ENCODE data around the gene CEP164. TPM values are rescaled to one million over a fixed set of nuclear protein-coding genes. Genes with fewer than 3 reads are reported as not detected.

The CEP164 gene
- total RNA-seq, 1 experiment from 2014 or later: 22.2 TPM

GRCh38 chr11:117461396-117462182 is 133.9 kb downstream of the CEP164 start:
- intact Hi-C loops (cut with micrococcal nuclease): no loop called here
- no peak overlapping the region for H3K4me2 ChIP-seq (ENCODE audit: low read length)
- no peaks in the 10 kb centered on the region for H3K36me3 ChIP-seq (ENCODE audit: control insufficient read depth in 1 of 2, insufficient read depth in 2 of 2, low read length in 2 of 2)
- ChIA-PET RAD21 (ENCODE audit: low non-redundant PET in 1 of 2, low total read pairs in 2 of 2, uncharacterized antibody in 2 of 2, unreplicated experiment in 2 of 2) (no interaction called here), POLR2A (no interaction called here), CTCF (no interaction called here)
- no peaks in the 10 kb centered on the region for H3K9me3 ChIP-seq (ENCODE audit: control insufficient read depth in 1 of 2, insufficient read depth in 1 of 2, low read depth in 1 of 2, low read length in 2 of 2)
- DNase-seq (ENCODE audit: low read depth, low spot score) (no peak), ATAC-seq (no peak)
- H3K27ac ChIP-seq (ENCODE audit: low read depth, low read length): no peak overlapping the region
- 0 out of 2 replicates have a peak, but pooled peaks cover 8% of the 10 kb centered on the region for H3K27me3 ChIP-seq (ENCODE audit: insufficient read depth, low read length)
- TF ChIP-seq EZH2phosphoT487 (IDR thresholded peaks at IDR 0.05; ENCODE audit: borderline replicate concordance) (no peak), YY1 (IDR thresholded peaks at IDR 0.05; ENCODE audit: extremely low read depth, insufficient replicate concordance, low read depth, low read length) (no peak)
- no peak overlapping the region for H3K4me3 ChIP-seq (replicated peaks in 1 of 2; ENCODE audit: low read depth in 1 of 2, low read length in 2 of 2)
- H2AFZ ChIP-seq (ENCODE audit: low read depth, low read length, poor library complexity, severe bottlenecking): no peak overlapping the region
- no peak overlapping the region for H3K9ac ChIP-seq (ENCODE audit: low read length)
- no peaks in the 10 kb centered on the region for H4K20me1 ChIP-seq (ENCODE audit: insufficient read depth)
- BruUV-seq (replicated peaks): no TSS peak
- no peaks in the 10 kb centered on the region for H3K9me2 ChIP-seq (ENCODE audit: insufficient read depth)
- H3K4me1 ChIP-seq (ENCODE audit: control insufficient read depth in 1 of 2, insufficient read depth in 2 of 2, low read length in 2 of 2): no peaks in the 10 kb centered on the region
- no peaks in the 10 kb centered on the region for H3K79me2 ChIP-seq (ENCODE audit: insufficient read depth, low read length)

- CTCF ChIA-PET: no interaction called here
- Histone ChIP-seq H3K27me3 (ENCODE audit: insufficient read depth, low read length) (0 out of 2 replicates have a peak, but pooled peaks cover 8% of the 10 kb centered on the region), H3K9me3 (ENCODE audit: control insufficient read depth in 1 of 2, insufficient read depth in 1 of 2, low read depth in 1 of 2, low read length in 2 of 2) (no peaks in the 10 kb centered on the region), H2AFZ (ENCODE audit: low read depth, low read length, poor library complexity, severe bottlenecking) (no peak overlapping the region), H3K9ac (ENCODE audit: low read length) (no peak overlapping the region), H3K9me2 (ENCODE audit: insufficient read depth) (no peaks in the 10 kb centered on the region), H3K4me1 (ENCODE audit: control insufficient read depth in 1 of 2, insufficient read depth in 2 of 2, low read length in 2 of 2) (no peaks in the 10 kb centered on the region), H3K36me3 (ENCODE audit: control insufficient read depth in 1 of 2, insufficient read depth in 2 of 2, low read length in 2 of 2) (no peaks in the 10 kb centered on the region), H3K27ac (ENCODE audit: low read depth, low read length) (no peak overlapping the region), H3K4me2 (ENCODE audit: low read length) (no peak overlapping the region), H4K20me1 (ENCODE audit: insufficient read depth) (no peaks in the 10 kb centered on the region), H3K79me2 (ENCODE audit: insufficient read depth, low read length) (no peaks in the 10 kb centered on the region), H3K4me3 (replicated peaks in 1 of 2; ENCODE audit: low read depth in 1 of 2, low read length in 2 of 2) (no peak overlapping the region)
- DNase-seq (ENCODE audit: low read depth, low spot score) (no peak), ATAC-seq (no peak)
- no TSS peak for BruUV-seq (replicated peaks)
- POLR2A ChIA-PET: no interaction called here
- intact Hi-C loops (cut with micrococcal nuclease): no loop called here
- RAD21 ChIA-PET (ENCODE audit: low non-redundant PET in 1 of 2, low total read pairs in 2 of 2, uncharacterized antibody in 2 of 2, unreplicated experiment in 2 of 2): no interaction called here
- no peak for TF ChIP-seq EZH2 (IDR thresholded peaks at IDR 0.05)
- TF ChIP-seq REST (IDR thresholded peaks at IDR 0.05; ENCODE audit: low read depth): no peak
- TF ChIP-seq YY1 (IDR thresholded peaks at IDR 0.05; ENCODE audit: extremely low read depth, insufficient replicate concordance, low read depth, low read length): no peak
- TF ChIP-seq SRF (IDR thresholded peaks at IDR 0.05; ENCODE audit: low read depth): no peak
- no peak for TF ChIP-seq POLR2A (IDR thresholded peaks at IDR 0.05; ENCODE audit: borderline replicate concordance, extremely low read depth, insufficient read depth, insufficient read length)
- no peak for TF ChIP-seq JUND (IDR thresholded peaks at IDR 0.05)
- no peak for TF ChIP-seq MAX (IDR thresholded peaks at IDR 0.05)
- TF ChIP-seq POLR2AphosphoS5 (IDR thresholded peaks at IDR 0.05; ENCODE audit: low read depth, low read length): no peak
- no peak for TF ChIP-seq ZNF274 (IDR thresholded peaks at IDR 0.05; ENCODE audit: low read depth, low read length)
- TF ChIP-seq SP1 (IDR thresholded peaks at IDR 0.05; ENCODE audit: low read depth): no peak
- no peak for TF ChIP-seq TCF7L2 (IDR thresholded peaks at IDR 0.05; ENCODE audit: borderline replicate concordance, extremely low read depth, insufficient read depth, insufficient read length)
- no peak for TF ChIP-seq SIN3A (IDR thresholded peaks at IDR 0.05; ENCODE audit: low read depth)
Observed at GRCh38 chr11:117462183-117462863, 134.7 kb downstream of the CEP164 start.
